ENCODE results near the gene REN. TPM values are rescaled to one million over a fixed set of nuclear protein-coding genes. Genes with fewer than 3 reads are reported as not detected.
A peak's percentile ranks its signal among the peaks of the same experiment; 100 is the strongest.

The REN gene
- total RNA-seq, 3 donors from 2014 or later, result not detected

DNA sequence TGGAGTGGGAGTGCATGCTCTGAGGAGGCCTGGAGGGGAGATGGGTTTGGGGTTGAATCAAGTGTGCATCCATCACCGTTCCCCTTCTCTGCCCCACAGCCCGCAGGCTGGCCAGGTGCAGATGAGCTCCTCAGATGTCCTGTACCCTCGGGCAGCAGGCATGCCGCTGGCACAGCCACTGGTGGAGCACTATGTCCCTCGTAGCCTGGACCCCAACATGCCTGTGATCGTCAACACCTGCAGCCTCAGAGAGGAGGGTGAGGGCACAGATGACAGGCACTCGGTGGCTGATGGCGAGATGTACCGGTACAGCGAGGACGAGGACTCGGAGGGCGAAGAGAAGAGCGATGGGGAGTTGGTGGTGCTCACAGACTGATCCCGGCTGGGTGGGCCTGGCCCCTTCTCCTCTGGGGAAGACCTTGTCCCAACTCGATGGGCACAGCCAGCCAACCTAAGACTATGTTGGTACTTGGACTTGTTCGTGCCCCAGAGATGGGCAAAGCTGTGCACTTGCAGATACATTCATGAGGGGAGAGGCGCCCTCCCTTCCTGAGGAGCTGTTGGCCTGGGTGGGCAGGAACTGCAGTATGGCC lies 40.3 kb downstream of the REN start:
- H3K4me3 ChIP-seq, result no peak overlapping the region
- TF ChIP-seq, protein P1, sequence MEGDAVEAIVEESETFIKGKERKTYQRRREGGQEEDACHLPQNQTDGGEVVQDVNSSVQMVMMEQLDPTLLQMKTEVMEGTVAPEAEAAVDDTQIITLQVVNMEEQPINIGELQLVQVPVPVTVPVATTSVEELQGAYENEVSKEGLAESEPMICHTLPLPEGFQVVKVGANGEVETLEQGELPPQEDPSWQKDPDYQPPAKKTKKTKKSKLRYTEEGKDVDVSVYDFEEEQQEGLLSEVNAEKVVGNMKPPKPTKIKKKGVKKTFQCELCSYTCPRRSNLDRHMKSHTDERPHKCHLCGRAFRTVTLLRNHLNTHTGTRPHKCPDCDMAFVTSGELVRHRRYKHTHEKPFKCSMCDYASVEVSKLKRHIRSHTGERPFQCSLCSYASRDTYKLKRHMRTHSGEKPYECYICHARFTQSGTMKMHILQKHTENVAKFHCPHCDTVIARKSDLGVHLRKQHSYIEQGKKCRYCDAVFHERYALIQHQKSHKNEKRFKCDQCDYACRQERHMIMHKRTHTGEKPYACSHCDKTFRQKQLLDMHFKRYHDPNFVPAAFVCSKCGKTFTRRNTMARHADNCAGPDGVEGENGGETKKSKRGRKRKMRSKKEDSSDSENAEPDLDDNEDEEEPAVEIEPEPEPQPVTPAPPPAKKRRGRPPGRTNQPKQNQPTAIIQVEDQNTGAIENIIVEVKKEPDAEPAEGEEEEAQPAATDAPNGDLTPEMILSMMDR (IDR thresholded peaks at IDR 0.05), result no peak
- TF ChIP-seq POLR2A (IDR thresholded peaks at IDR 0.05) (no peak), POLR2AphosphoS5 (IDR thresholded peaks at IDR 0.05) (no peak)
- H3K9me3 ChIP-seq, result no peaks in the 10 kb centered on the region
- intact Hi-C loops (cut with DNase I; ENCODE audit: low total_unique reads), result loop anchor here (5.0 kb wide), 2 partner anchors 54 to 264 kb away; partner anchors contain the start of genes SNRPE and SOX13
- H3K4me1 ChIP-seq, result peaks cover 7 to 13% of the 10 kb centered on the region in 2 donors
- no peak for DNase-seq (ENCODE audit: low spot score in 2 of 2)
- H3K36me3 ChIP-seq, result no peaks in the 10 kb centered on the region
- peak overlapping the region in 1 of 2 donors; percentile 7 for H3K27ac ChIP-seq
- no peaks in the 10 kb centered on the region for H3K27me3 ChIP-seq

DNA sequence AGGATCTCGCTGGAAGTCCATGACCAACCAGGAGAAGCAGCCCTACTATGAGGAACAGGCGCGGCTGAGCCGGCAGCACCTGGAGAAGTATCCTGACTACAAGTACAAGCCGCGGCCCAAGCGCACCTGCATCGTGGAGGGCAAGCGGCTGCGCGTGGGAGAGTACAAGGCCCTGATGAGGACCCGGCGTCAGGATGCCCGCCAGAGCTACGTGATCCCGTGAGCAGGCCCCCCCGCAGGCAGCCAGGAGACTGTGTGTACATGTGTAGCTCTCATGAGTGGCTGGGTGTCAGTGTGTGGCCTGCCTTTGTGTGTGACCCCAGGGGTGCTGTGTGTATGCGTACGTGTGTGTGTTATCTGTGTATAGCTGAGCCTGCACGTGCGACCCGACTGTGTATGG lies 41.5 kb downstream of the REN start:
- no peak overlapping the region for H3K27ac ChIP-seq
- H3K4me3 ChIP-seq, result no peak overlapping the region
- no peaks in the 10 kb centered on the region for H3K27me3 ChIP-seq
- no peaks in the 10 kb centered on the region for H3K9me3 ChIP-seq
- H3K4me1 ChIP-seq, result peaks cover 0 to under 1% of the 10 kb centered on the region in 2 donors
- H3K36me3 ChIP-seq, result no peaks in the 10 kb centered on the region
- TF ChIP-seq, protein P1 (IDR thresholded peaks at IDR 0.05), result no peak
- TF ChIP-seq POLR2A (IDR thresholded peaks at IDR 0.05) (no peak), POLR2AphosphoS5 (IDR thresholded peaks at IDR 0.05) (no peak)
- DNase-seq (ENCODE audit: low spot score in 2 of 2), result no peak
- intact Hi-C loops (cut with DNase I; ENCODE audit: low total_unique reads), result loop anchor here (5.0 kb wide), 2 partner anchors 52 to 262 kb away; partner anchors contain the start of genes SNRPE and SOX13

DNA sequence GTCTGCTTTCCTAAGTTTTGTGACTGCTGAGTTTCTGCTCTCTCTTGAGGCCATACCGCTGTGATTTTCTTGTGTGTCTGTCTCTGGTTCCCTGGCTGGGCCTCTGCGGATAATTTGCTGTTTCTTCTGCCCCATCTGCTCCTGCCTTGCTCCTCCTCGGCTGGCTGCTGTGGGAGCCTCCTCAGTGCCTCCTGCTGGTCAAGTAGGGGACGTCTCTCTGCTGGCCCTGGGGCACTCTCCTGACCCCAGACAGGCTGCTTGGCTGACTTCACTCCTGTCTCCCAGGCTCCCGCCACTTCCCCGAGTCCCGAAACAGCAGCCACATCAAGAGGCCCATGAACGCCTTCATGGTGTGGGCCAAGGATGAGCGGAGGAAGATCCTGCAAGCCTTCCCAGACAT lies 42.8 kb downstream of the REN start:
- no peak for DNase-seq (ENCODE audit: low spot score in 2 of 2)
- no peaks in the 10 kb centered on the region for H3K9me3 ChIP-seq
- no peaks in the 10 kb centered on the region for H3K36me3 ChIP-seq
- H3K4me3 ChIP-seq, result no peak overlapping the region
- TF ChIP-seq POLR2AphosphoS5 (IDR thresholded peaks at IDR 0.05) (no peak), POLR2A (IDR thresholded peaks at IDR 0.05) (no peak)
- TF ChIP-seq, protein P1 (IDR thresholded peaks at IDR 0.05), result no peak
- H3K4me1 ChIP-seq, result no peaks in the 10 kb centered on the region
- intact Hi-C loops (cut with DNase I; ENCODE audit: low total_unique reads), result no loop called here
- H3K27me3 ChIP-seq, result no peaks in the 10 kb centered on the region
- no peak overlapping the region for H3K27ac ChIP-seq

DNA sequence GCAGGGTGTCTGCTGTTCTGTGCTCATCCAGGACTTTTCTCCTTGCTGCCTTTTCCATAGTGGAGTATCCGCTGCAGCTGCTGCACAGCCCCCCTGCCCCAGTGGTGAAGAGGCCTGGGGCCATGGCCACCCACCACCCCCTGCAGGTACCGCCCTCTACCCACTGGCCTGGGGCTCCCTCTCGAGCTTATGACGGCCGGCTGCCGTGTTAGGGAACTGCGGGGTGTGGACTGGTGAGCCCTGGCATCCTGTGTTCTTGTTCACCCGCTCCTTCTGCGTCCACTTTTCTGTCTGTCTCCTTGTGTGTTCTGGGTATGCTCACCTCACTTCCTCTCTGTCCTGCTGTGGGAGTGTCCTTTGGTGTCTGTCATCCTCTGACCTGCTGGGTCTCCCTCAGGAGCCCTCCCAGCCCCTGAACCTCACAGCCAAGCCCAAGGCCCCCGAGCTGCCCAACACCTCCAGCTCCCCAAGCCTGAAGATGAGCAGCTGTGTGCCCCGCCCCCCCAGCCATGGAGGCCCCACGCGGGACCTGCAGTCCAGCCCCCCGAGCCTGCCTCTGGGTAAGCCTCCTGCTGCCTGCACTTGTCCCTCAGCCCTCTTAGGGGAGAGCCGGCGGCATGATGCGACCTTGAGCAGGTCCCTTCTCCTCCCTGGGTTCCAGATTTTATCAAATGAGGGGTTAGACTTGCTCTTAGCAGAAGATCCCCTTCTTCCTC lies 44.1 kb downstream of the REN start:
- H3K36me3 ChIP-seq, result no peaks in the 10 kb centered on the region
- no peak overlapping the region for H3K27ac ChIP-seq
- H3K9me3 ChIP-seq, result no peaks in the 10 kb centered on the region
- no peaks in the 10 kb centered on the region for H3K4me1 ChIP-seq
- H3K27me3 ChIP-seq, result no peaks in the 10 kb centered on the region
- no peak for TF ChIP-seq POLR2AphosphoS5 (IDR thresholded peaks at IDR 0.05)
- TF ChIP-seq, protein P1 (IDR thresholded peaks at IDR 0.05), result no peak
- TF ChIP-seq POLR2A (IDR thresholded peaks at IDR 0.05), result no peak
- H3K4me3 ChIP-seq, result no peak overlapping the region
- no peak for DNase-seq (ENCODE audit: low spot score in 2 of 2)
- intact Hi-C loops (cut with DNase I; ENCODE audit: low total_unique reads), result no loop called here

DNA sequence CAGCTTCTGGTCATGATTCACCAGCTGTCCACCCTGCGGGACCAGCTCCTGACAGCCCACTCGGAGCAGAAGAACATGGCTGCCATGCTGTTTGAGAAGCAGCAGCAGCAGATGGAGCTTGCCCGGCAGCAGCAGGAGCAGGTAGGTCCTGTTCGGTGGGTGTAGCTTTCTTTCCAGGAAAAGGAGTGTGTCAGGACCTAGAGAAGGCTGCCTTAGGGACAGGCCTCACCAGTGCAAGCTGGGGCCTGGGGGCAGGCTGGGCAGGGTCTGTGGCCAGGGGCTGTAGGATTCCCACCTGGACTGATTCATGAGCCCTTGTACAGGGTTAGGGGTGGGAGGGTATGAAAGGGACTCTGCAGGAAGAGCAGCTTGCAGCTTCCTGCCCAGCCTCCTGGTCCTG lies 49.6 kb downstream of the REN start:
- H3K27ac ChIP-seq, result no peak overlapping the region
- no peak overlapping the region for H3K4me3 ChIP-seq
- TF ChIP-seq, protein P1 (IDR thresholded peaks at IDR 0.05), result no peak
- TF ChIP-seq POLR2AphosphoS5 (IDR thresholded peaks at IDR 0.05) (no peak), POLR2A (IDR thresholded peaks at IDR 0.05) (no peak)
- no peak for DNase-seq (ENCODE audit: low spot score in 2 of 2)
- no peaks in the 10 kb centered on the region for H3K27me3 ChIP-seq
- no peaks in the 10 kb centered on the region for H3K36me3 ChIP-seq
- intact Hi-C loops (cut with DNase I; ENCODE audit: low total_unique reads), result no loop called here
- H3K9me3 ChIP-seq, result no peaks in the 10 kb centered on the region
- H3K4me1 ChIP-seq, result no peaks in the 10 kb centered on the region

Measured in breast epithelium (tissue), 4 donors.